Tibial nerve (tissue), 4 donors: Measurements from ENCODE around the gene OR2J1.

Experiments used
- CTCF ChIP-seq, 5 experiments: fragments of 200-600 bp in 3 of 5; fragments of 450-650 bp in 2 of 5; sonication (generic) in 3 of 5; IDR thresholded peaks; one replicate each; pipeline ENCODE4 v1.5.1; 2016 to 2019; ENCODE audit warnings: antibody characterized with exemption in 5 of 5, mild to moderate bottlenecking in 3 of 5, moderate library complexity in 2 of 5
- EP300 ChIP-seq, 2 donors: sonication (generic); formaldehyde crosslinking; IDR thresholded peaks; one replicate each; pipeline ENCODE4 v1.6.1; 2017; ENCODE audit warnings: antibody characterized with exemption in 2 of 2, mild to moderate bottlenecking in 1 of 2
- POLR2A ChIP-seq, 2 donors: fragments of 450-650 bp; IDR thresholded peaks; one replicate each; pipeline ENCODE4 v1.6.1; 2017; ENCODE audit warnings: antibody characterized with exemption in 2 of 2, mild to moderate bottlenecking in 2 of 2, moderate library complexity in 2 of 2

- no peak for TF ChIP-seq POLR2A (IDR thresholded peaks at IDR 0.05)
- TF ChIP-seq CTCF (IDR thresholded peaks at IDR 0.05), result no peak
- TF ChIP-seq EP300 (IDR thresholded peaks at IDR 0.05), result no peak
These were observed 18.0 kb upstream of the OR2J1 start for GRCh38 chr6:29081312-29081711.
